ENCODE measurements around the gene NTF4.

Gene NTF4

GRCh38 chr19:49064768-49065611, at the start of gene NTF4:
TSS of gene NTF4 (minus strand) at chr19:49064818. CDS start at chr19:49061997, 2,821 bp downstream.
- no peak for DNase-seq

DNA sequence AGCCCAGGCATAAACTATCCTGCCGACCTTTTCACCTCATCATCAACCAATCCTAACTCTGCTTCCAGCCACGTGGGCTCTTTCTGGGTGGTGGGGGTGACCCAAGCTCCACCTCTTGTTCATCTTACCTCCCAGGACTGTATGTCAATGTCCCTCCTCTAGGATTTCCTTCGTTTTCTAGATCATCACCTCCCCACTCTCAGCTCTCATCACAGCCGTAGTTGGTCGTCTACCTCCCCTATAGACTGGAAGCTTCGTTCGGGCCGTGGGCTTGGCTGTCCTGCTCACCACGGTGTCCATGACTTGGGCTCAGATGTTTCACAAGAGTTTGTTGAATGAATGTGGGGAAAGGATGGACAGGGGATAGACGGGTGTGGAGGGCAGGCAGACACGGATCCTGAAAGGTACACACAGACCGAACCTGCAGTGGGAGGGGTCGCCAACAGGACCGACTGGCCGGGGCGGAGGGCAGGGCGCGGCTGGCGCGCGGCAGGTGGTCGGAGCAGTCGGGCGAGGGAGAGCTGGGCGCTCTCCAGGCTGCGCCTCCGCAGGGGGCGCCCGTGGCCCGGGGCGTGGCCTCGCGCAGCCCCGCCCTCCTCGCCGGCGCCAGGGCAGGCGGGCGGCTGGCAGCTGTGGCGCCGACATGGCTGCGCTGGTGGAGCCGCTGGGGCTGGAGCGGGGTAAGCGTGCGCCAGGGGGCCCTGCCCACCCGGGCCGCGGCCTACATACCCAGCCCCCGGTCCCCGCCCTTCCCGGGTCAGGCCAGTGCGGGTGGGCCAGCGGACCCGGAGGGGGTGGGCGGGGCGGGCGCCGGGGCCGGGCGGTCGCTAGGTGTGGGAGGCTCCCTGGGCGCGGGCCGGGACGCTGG, 49.4 kb upstream of the NTF4 start, which contains the start of gene LIN7B:
LIN7B (plus strand) TSS at position 609 of the 868 bp plus-strand sequence; CDS start at position 644, 35 bp downstream.
- peak; percentile 74 for DNase-seq

- DNase-seq = no peak
Measured at GRCh38 chr19:49111218-49111998, 46.8 kb upstream of the NTF4 start.

- DNase-seq = no peak
Measured at GRCh38 chr19:49110567-49110966, 45.9 kb upstream of the NTF4 start.

- no peak for DNase-seq
Measured at GRCh38 chr19:49109569-49110233, 45.1 kb upstream of the NTF4 start.

DNA sequence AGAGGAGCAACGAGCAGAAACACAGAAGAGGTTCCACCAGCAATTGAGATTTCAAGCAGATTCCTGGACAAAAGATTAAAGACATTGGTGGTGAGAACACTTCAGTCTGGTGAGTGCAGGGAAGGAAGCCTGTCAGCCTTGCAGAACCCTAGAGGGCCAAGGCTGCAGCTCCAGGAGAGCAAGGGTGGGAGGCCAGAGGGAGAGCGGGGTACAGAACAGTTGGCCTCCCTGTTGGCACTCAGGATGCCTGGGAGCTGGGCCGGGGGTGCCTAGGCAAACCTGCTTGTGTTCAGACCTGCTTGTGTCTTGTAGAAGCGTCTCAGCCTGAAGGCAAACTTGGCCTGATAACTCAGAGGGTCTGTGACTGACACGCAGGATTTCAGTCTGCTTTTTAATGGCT, 44.4 kb upstream of the NTF4 start:
- DNase-seq = no peak

DNA sequence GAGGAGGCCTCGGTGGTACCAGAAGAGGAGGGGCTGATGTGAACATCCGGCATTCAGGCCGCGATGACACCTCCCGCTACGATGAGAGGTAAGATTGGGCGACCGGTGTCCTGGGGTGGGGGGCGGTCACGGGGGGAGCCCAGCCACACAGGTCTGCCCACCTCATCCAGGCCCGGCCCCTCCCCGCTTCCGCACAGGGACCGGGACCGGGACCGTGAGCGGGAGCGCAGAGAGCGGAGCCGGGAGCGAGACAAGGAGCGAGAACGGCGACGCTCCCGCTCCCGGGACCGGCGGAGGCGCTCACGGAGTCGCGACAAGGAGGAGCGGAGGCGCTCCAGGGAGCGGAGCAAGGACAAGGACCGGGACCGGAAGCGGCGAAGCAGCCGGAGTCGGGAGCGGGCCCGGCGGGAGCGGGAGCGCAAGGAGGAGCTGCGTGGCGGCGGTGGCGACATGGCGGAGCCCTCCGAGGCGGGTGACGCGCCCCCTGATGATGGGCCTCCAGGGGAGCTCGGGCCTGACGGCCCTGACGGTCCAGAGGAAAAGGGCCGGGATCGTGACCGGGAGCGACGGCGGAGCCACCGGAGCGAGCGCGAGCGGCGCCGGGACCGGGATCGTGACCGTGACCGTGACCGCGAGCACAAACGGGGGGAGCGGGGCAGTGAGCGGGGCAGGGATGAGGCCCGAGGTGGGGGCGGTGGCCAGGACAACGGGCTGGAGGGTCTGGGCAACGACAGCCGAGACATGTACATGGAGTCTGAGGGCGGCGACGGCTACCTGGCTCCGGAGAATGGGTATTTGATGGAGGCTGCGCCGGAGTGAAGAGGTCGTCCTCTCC, 43.2 kb upstream of the NTF4 start:
- no peak for DNase-seq

DNA sequence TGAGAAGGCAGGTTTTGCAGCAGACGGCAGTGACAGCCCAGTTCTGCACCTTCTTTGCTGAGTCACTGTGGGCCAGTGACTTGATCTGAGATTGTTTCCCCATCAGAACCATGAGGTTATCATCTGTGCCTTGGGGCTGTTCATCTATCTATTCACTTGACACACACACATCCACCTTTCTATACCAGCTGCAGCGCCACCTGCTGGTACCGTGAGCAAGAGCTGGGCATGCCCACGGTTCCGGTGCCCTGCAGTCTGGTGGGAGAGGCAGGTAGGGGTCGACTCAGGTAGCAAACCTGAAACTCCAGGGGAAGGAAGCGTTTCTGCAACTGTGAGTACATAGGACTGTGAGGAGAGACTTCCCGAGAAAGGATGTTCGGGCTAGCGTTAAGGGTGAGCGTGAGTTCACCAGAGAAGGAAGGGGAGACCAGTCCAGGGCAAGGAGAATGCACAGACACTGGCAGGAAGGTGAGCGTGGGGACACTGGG, 42.1 kb upstream of the NTF4 start:
- peak; percentile 3 for DNase-seq

DNA sequence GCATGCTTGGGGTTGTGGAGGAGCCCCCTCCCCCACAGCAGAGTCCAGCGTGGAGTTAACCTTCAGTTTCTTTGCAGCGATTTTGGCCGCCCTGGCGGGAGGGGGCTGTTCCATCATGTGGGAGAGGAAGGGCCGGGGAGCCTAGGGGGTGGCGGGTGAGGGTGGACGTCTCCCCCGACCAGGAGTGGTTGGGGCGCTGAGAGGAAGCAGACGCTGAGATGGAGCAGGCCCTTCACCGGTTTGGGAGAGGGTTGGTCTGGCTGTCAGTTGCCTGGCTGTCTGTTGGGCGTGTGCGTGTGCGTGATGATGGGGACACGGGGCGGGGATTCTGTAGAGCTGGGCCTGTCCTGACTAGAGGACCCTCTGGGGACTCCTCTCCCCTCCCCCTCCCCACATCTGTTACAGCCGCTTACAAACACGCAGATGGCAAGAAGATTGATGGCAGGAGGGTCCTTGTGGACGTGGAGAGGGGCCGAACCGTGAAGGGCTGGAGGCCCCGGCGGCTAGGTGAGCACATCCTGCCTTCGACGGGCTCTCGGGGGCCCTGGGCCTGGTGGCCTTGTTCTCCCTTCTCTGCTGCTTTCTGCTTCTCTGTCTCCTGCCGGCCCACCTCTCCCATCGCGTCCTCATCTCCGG, 39.7 kb upstream of the NTF4 start:
- DNase-seq = no peak

DNA sequence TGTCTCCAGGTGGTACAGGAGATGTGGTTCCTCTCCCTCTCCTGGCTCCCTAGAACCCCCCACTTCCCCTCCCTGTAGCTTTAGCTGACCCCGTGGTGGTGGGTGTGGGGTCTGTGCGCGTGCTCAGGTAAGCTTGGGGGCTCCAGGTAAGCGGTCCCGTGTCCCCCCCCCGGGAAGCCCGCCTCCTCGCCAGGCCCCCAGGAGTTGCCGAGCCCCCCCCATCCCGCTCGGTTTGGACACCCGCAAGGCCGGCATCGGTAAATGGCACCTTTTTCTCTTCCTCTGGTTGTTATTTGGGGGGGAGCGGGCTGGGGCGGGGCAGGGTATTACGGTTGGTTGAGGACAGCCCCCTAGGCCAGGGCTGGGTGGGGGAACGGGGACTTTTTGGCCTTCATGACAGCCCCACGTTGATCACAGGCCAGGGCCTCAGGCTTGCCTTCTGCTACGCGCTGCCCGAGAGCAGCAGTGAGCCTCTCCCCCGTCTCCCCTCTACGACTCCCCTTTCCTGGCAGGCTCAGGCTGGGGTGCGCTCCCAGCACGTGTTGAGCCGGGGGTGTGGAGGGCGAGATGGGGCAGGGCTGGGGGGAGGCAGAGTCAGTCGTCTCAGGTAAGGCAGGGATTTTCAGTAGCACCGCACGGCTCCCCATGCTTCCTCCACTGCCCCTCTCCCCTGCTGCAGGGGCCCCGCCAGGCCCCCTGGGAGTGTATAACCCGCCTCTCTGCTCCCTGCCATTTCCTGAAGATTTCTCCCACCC, 38.9 kb upstream of the NTF4 start:
- DNase-seq = no peak

DNA sequence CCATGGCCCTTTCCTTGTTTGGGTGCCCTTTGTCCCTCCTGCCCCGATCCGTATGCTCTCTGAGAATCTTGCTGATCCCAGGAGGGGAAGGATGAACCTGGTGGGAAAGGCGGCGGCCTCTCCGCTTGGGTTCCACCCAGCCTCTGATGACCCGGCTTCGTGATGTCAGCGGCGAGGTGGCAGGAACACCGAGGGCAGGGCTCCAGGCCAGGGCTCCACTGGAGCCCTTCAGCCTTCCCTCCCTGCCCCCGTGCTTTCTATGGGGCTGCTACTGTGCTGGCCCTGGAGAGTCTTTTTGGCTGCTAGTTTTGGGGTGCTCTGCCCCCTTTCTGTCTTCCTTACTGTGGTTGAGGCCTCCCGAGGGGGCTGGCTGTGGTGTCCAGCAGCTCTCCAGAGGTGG, 37.7 kb upstream of the NTF4 start:
- DNase-seq = no peak

DNA sequence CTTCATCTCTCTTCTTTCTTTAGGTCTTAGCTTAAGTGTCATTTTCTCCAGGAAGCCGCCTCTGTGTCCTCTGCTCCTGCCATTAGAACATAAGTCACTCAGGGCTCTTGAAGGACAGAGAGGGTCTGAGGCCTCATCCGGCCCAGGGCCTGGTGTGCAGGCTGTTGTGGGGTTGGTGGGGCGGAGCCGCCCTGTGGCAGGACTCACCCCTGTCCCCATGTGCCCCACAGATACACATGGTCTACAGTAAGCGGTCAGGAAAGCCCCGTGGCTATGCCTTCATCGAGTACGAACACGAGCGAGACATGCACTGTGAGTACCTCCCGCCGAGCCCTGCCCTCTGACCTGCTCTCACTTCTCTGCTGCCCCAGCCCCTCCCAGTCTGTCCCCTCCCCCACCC, 36.5 kb upstream of the NTF4 start:
- no peak for DNase-seq

- no peak for DNase-seq
Measured at GRCh38 chr19:49098795-49099194, 34.2 kb upstream of the NTF4 start.

GRCh38 chr19:49097453-49098288, 33.1 kb upstream of the NTF4 start:
- peak; percentile 55 for DNase-seq

- DNase-seq = no peak
Measured at GRCh38 chr19:49094505-49095482, 30.2 kb upstream of the NTF4 start.

DNA sequence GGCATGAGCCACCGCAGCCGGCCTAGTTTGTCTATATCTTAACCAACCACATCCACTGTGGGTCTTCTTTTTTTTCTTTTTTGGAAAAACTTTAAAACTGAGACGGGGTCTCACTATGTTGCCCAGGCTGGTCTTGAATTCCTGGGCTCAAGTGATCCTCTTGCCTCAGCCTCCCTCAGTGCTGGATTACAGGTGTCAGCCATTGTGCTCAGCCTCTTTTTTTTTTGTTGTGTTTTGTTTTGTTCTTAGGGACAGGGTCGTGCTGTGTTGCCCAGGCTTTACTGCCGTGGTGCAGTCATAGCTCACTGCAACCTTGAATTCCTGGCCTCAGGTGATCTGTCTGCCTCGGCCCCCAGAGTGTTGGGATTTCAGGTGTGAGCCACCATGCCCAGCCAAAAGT, 28.1 kb upstream of the NTF4 start:
- DNase-seq = no peak

DNA sequence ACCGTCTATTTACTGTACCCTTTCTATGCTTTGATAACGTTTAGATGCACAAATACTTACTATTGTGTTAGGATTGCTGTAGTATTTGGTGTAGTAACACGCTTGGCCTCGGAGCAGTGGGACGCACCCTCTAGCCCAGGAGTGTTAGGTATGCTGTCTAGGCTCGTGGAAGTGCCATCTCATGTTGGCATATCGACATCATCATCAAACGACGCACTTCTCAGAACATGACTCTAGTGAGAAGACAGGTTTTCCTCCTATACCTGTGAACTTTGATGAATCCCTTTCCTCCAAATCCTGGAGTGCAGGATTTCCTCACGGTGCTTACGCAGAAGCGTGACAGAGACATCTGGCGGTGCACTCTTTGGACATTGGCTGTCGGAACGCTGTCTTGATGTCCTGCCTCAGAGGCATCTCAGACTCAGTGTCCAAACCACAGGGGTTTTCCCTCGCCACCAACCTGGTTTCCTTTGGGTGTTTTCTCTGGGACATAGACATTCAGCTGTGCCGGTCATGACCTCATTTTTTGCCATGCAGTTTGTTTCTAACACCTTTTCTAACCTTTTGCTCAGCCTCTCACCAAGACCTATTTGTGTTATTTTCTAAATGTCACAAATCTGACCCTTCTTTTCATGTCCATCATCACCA, 26.9 kb upstream of the NTF4 start:
- no peak for DNase-seq
